Kidney (tissue), 14 donors: Measurements from ENCODE around the gene ESYT2. TPM values are rescaled to one million over a fixed set of nuclear protein-coding genes. Genes with fewer than 3 reads are reported as not detected.

ENCODE experiments used
- DNase-seq, 5 donors: peaks; one replicate each; pipeline ENCODE4 v3.0.0-alpha.2; 2013 to 2020
- FAIRE-seq: peaks from 2 replicates; lab custom pipeline; 2012; peaks lifted over from hg19 to GRCh38; lab: Jason Lieb, UNC
- H3K27ac ChIP-seq, 2 donors: one replicate each; pipeline ENCODE4 v1.7.0; 2013; ENCODE audit warnings: low read depth in 2 of 2, low read length in 2 of 2, inconsistent platforms in 1 of 2
- H3K27me3 ChIP-seq: one replicate; pipeline ENCODE4 v1.7.1; 2013; ENCODE audit warnings: low read length, inconsistent platforms; ENCODE audit not compliant: control insufficient read depth, insufficient read depth
- H3K36me3 ChIP-seq, 3 donors: one replicate each; pipeline versions ENCODE4 v1.7.0 to v1.7.1; 2013; ENCODE audit warnings: low read length in 3 of 3, control low read depth in 1 of 3, inconsistent platforms in 1 of 3; ENCODE audit not compliant: insufficient read depth in 3 of 3, control insufficient read depth in 2 of 3
- H3K4me1 ChIP-seq, 3 donors: one replicate each; pipeline versions ENCODE4 v1.7.0 to v1.7.1; 2013; ENCODE audit warnings: low read length in 3 of 3, inconsistent platforms in 1 of 3, low read depth in 1 of 3; ENCODE audit not compliant: control insufficient read depth in 2 of 3, insufficient read depth in 2 of 3
- H3K4me3 ChIP-seq, 3 donors: one replicate each; pipeline versions ENCODE4 v1.7.0 to v1.8.1; 2013; ENCODE audit warnings: low read length in 3 of 3, control low read depth in 1 of 3, inconsistent platforms in 1 of 3
- H3K9ac ChIP-seq, 3 donors: one replicate each; pipeline versions ENCODE4 v1.7.0 to v1.7.1; 2013; ENCODE audit warnings: low read length in 3 of 3, control low read depth in 1 of 3, inconsistent platforms in 1 of 3
- H3K9me3 ChIP-seq, 3 donors: one replicate each; pipeline versions ENCODE4 v1.7.0 to v1.7.1; 2013; ENCODE audit warnings: low read length in 3 of 3, control low read depth in 1 of 3, inconsistent platforms in 1 of 3; ENCODE audit not compliant: control insufficient read depth in 2 of 3, insufficient read depth in 1 of 3
- intact Hi-C: fragments of 100-400 bp; cut with DNase I; formaldehyde crosslinking; loops from one replicate; pipeline ENCODE4 v1.11.1; 2022
- polyA plus RNA-seq: library from polyadenylated mRNA; stranded (reverse); fragments of 350-450 nt; fragmentation: Illumina TruSeq; extraction: RNeasy Lipid Tissue Mini Kit (QIAGEN cat#74804); gene quantifications from one replicate; pipeline ENCODE4 v1.2.3, GENCODE V29; 2014; ENCODE audit warnings: low read depth, low replicate concordance; ENCODE audit not compliant: insufficient read depth
- total RNA-seq: library from RNA; stranded (reverse); fragmentation: NEBNext Ultra II Directional; extraction: Animal tissue kit (Norgen Biotek cat#: 25700); gene quantifications from one replicate; pipeline ENCODE4 v1.2.1, GENCODE V29; 2021
- TF ChIP-seq, protein P1 (sequence below): IDR thresholded peaks from 3 replicates; pipeline ENCODE4 v1.5.1; 2012; ENCODE audit warnings: mild to moderate bottlenecking, moderate library complexity, borderline replicate concordance; ENCODE audit not compliant: insufficient read depth; ENCODE audit errors: extremely low read depth
- donor health status: control.
- donor health status: control.
- donor health status: control.
- donor health status: control.
- donor health status: control.
- donor health status: DM: yes; HTN: yes; CAD: no.
- donor health status: Normal renal cell carcinoma (clear cell type).

Gene ESYT2
- total and polyA plus RNA-seq, 2 donors from 2014 or later, result 19.4 to 95.8 TPM

GRCh38 chr7:158765020-158765419, 64.3 kb downstream of the ESYT2 start:
- FAIRE-seq (no peak), DNase-seq (no peak)
- Histone ChIP-seq H3K9me3 (no peaks in the 10 kb centered on the region), H3K4me1 (no peaks in the 10 kb centered on the region), H3K36me3 (peaks cover 0 to 17% (median 10%) of the 10 kb centered on the region in 3 donors), H3K4me3 (no peak overlapping the region), H3K27ac (no peak overlapping the region), H3K27me3 (no peaks in the 10 kb centered on the region), H3K9ac (no peak overlapping the region)
- TF ChIP-seq, protein P1, sequence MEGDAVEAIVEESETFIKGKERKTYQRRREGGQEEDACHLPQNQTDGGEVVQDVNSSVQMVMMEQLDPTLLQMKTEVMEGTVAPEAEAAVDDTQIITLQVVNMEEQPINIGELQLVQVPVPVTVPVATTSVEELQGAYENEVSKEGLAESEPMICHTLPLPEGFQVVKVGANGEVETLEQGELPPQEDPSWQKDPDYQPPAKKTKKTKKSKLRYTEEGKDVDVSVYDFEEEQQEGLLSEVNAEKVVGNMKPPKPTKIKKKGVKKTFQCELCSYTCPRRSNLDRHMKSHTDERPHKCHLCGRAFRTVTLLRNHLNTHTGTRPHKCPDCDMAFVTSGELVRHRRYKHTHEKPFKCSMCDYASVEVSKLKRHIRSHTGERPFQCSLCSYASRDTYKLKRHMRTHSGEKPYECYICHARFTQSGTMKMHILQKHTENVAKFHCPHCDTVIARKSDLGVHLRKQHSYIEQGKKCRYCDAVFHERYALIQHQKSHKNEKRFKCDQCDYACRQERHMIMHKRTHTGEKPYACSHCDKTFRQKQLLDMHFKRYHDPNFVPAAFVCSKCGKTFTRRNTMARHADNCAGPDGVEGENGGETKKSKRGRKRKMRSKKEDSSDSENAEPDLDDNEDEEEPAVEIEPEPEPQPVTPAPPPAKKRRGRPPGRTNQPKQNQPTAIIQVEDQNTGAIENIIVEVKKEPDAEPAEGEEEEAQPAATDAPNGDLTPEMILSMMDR, result no peak
- intact Hi-C loops, result no loop called here

- Histone ChIP-seq H3K27me3 (no peaks in the 10 kb centered on the region), H3K9me3 (no peaks in the 10 kb centered on the region), H3K4me1 (no peaks in the 10 kb centered on the region), H3K4me3 (no peak overlapping the region), H3K9ac (no peak overlapping the region), H3K36me3 (peaks cover 0 to 27% (median 23%) of the 10 kb centered on the region in 3 donors), H3K27ac (no peak overlapping the region)
- TF ChIP-seq, protein P1, result no peak
- FAIRE-seq, result no peak
- intact Hi-C loops, result no loop called here
- DNase-seq, result no peak
These were observed 65.8 kb downstream of the ESYT2 start for GRCh38 chr7:158763454-158764033.

- Histone ChIP-seq H3K4me1 (no peaks in the 10 kb centered on the region), H3K4me3 (no peak overlapping the region), H3K27ac (no peak overlapping the region), H3K9ac (no peak overlapping the region), H3K27me3 (no peaks in the 10 kb centered on the region), H3K36me3 (peaks cover 0 to 30% (median 29%) of the 10 kb centered on the region in 3 donors), H3K9me3 (no peaks in the 10 kb centered on the region)
- DNase-seq, result no peak
- TF ChIP-seq, protein P1, result no peak
- intact Hi-C loops, result no loop called here
- FAIRE-seq, result no peak
These were observed 67.4 kb downstream of the ESYT2 start for GRCh38 chr7:158761945-158762344.

- no peak overlapping the region for H3K4me3 ChIP-seq
- H3K9me3 ChIP-seq, result no peaks in the 10 kb centered on the region
- DNase-seq, result no peak
- H3K27ac ChIP-seq, result no peak overlapping the region
- H3K4me1 ChIP-seq, result no peaks in the 10 kb centered on the region
- peaks cover 0 to 35% (median 29%) of the 10 kb centered on the region in 3 donors for H3K36me3 ChIP-seq
- no peak for FAIRE-seq
- TF ChIP-seq, protein P1, result no peak
- intact Hi-C loops, result no loop called here
- no peak overlapping the region for H3K9ac ChIP-seq
- no peaks in the 10 kb centered on the region for H3K27me3 ChIP-seq
These were observed 68.4 kb downstream of the ESYT2 start for GRCh38 chr7:158760936-158761335.
